ENCODE results near the gene GLIPR2.
A peak's percentile ranks its signal among the peaks of the same experiment; 100 is the strongest.

Gene GLIPR2

DNA sequence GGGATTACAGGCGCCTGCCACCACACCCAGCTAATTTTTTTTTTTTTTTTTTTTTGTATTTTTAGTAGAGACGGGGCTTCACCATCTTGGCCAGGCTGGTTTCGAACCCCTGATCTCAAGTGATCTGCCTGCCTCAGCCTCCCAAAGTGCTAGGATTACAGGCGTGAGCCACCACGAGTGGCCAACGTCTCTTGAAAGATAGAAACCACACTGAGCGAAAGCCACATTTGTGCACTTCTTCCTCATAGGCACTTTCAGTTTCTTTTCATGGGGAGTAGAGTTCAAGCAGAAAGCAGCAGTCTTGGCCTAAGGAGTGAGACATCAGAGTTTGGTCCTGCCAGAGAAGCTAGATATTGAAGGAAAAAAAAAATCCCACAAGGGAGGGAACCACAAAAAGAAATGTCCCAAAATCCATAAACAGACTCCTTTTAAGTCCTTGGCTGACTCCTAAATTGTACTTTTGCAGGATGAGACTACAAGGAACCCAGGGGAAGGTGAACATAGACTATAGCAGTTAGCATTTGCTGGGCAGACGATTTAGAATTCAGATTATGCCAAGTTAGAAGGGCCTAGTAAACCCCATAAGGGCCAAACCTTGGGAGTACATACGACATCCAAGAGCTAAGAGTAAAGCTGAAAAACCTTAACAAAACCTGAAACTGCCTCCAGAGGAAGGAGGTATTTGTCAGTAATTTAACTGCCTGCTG, 43.9 kb upstream of the GLIPR2 start:
- Histone ChIP-seq H3K27me3 (replicated peaks; ENCODE audit: control insufficient read depth, insufficient read depth, low read length) (no peaks in the 10 kb centered on the region), H3K4me3 (replicated peaks; ENCODE audit: low read depth, low read length) (no peak overlapping the region), H3K36me3 (ENCODE audit: control insufficient read depth, insufficient read depth, low read length) (no peaks in the 10 kb centered on the region)
- TF ChIP-seq, protein P1, sequence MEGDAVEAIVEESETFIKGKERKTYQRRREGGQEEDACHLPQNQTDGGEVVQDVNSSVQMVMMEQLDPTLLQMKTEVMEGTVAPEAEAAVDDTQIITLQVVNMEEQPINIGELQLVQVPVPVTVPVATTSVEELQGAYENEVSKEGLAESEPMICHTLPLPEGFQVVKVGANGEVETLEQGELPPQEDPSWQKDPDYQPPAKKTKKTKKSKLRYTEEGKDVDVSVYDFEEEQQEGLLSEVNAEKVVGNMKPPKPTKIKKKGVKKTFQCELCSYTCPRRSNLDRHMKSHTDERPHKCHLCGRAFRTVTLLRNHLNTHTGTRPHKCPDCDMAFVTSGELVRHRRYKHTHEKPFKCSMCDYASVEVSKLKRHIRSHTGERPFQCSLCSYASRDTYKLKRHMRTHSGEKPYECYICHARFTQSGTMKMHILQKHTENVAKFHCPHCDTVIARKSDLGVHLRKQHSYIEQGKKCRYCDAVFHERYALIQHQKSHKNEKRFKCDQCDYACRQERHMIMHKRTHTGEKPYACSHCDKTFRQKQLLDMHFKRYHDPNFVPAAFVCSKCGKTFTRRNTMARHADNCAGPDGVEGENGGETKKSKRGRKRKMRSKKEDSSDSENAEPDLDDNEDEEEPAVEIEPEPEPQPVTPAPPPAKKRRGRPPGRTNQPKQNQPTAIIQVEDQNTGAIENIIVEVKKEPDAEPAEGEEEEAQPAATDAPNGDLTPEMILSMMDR (IDR thresholded peaks at IDR 0.05; ENCODE audit: insufficient read depth, low read length, poor library complexity, severe bottlenecking), result no peak
- peak; percentile 59 for DNase-seq (ENCODE audit: extremely low read depth, insufficient read length)

DNA sequence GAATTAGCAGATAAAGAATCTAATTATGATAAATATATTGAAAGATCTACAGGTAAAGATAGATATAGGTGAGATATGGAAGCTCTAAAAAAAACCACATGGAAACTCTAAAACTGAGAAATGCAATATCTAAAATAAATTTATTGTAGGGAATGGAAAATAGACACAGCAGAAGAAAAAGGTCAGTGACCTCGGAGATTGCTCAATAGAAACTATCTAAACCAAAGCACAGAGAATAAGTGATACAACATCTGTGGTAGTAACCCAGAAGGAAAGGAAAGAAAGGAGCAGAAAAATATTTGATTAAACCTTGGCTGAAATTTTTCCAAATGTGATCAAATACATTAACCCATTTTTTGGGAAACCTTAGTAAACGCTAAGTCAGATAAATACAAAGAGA, 43.1 kb upstream of the GLIPR2 start:
- no peak for DNase-seq (ENCODE audit: extremely low read depth, insufficient read length)
- no peak overlapping the region for H3K4me3 ChIP-seq (replicated peaks; ENCODE audit: low read depth, low read length)
- TF ChIP-seq, protein P1 (IDR thresholded peaks at IDR 0.05; ENCODE audit: insufficient read depth, low read length, poor library complexity, severe bottlenecking), result no peak
- H3K27me3 ChIP-seq (replicated peaks; ENCODE audit: control insufficient read depth, insufficient read depth, low read length), result no peaks in the 10 kb centered on the region
- no peaks in the 10 kb centered on the region for H3K36me3 ChIP-seq (ENCODE audit: control insufficient read depth, insufficient read depth, low read length)

DNA sequence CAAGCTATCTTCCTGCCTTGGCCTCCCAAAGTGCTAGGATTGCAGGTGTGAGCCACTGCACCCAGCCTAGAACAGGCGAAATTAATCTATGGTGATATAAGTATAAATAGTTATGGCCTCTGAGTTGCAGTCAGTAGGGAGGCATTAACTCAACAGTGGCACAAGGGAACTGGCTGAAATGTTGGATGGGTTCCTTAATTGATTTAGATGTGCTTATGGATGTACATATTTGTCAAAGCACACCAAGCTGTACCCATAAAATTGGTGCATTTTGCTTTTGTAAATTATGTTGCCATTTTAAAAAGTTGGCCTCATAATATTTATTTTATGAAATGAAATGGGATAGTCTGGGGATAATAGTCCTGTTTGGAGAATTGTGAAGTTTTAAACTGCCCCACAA, 36.8 kb upstream of the GLIPR2 start:
- no peaks in the 10 kb centered on the region for H3K27me3 ChIP-seq (replicated peaks; ENCODE audit: control insufficient read depth, insufficient read depth, low read length)
- TF ChIP-seq, protein P1 (IDR thresholded peaks at IDR 0.05; ENCODE audit: insufficient read depth, low read length, poor library complexity, severe bottlenecking), result no peak

DNA sequence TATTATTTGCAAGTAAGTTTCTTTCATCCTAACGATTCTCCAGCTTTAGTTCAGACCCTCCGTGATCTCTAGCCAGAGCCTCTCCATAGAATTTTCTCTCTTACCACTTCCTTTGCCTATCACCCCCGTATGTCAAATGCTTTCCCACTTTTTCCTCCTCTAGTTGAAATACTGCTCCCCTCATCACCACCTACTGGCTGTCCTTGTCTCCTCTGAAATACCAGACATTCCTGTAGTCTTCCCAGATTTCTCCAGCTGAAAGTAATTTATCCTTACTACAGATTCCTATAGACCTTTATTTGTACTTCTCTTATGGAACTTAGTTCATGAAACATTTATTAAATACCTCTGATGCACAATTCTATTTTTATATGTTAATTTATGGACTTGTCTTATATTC, 36.0 kb upstream of the GLIPR2 start:
- TF ChIP-seq, protein P1 (IDR thresholded peaks at IDR 0.05; ENCODE audit: insufficient read depth, low read length, poor library complexity, severe bottlenecking), result no peak
- no peak for DNase-seq (ENCODE audit: extremely low read depth, insufficient read length)
- Histone ChIP-seq H3K36me3 (ENCODE audit: control insufficient read depth, insufficient read depth, low read length) (no peaks in the 10 kb centered on the region), H3K27me3 (replicated peaks; ENCODE audit: control insufficient read depth, insufficient read depth, low read length) (no peaks in the 10 kb centered on the region), H3K4me3 (replicated peaks; ENCODE audit: low read depth, low read length) (no peak overlapping the region)

More for the DNA sequence above, 36.8 kb upstream of the GLIPR2 start:
- DNase-seq (ENCODE audit: extremely low read depth, insufficient read length), result no peak
- Histone ChIP-seq H3K36me3 (ENCODE audit: control insufficient read depth, insufficient read depth, low read length) (no peaks in the 10 kb centered on the region), H3K4me3 (replicated peaks; ENCODE audit: low read depth, low read length) (no peak overlapping the region)

DNA sequence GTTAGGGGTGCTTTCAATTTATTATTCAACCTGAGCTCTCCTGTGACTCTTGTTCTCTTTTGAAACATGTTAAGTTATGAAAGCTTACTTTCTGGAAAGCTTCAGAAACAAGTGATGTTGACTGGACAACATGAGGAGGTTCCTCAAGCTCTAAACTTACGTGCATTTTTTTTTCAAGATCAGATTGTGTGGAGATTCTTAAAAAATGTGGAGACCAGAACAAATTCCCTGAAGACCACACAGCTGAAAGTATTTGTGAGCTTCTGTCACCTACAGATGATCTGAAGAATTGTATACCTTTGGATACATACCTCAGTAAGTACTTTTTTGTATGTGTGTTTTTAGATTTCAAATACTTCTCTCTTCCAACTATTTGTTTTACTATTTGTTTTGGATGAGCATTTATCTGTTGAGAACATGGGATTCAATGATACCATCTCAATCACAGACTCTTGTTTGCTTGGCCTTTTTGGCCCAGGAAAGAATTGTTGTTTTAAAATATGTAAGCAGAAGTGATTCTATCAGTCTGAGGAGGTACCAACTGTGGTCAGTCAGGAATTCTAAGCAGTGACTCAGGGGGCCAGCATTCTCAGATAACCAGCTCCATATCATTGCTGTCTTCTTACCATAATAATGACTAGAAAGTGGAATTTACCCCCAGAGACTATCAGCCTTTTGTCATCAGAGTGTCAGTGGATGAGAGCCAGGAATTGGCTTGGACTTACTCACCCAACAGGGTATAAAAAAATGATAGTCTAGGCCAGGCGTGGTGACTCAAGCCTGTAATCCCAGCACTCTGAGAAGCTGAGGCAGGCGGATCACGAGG, 34.4 kb upstream of the GLIPR2 start:
- DNase-seq (ENCODE audit: extremely low read depth, insufficient read length), result no peak

More for the DNA sequence above, 34.4 kb upstream of the GLIPR2 start:
- no peaks in the 10 kb centered on the region for H3K36me3 ChIP-seq (ENCODE audit: control insufficient read depth, insufficient read depth, low read length)
- H3K27me3 ChIP-seq (replicated peaks; ENCODE audit: control insufficient read depth, insufficient read depth, low read length), result no peaks in the 10 kb centered on the region
- no peak overlapping the region for H3K4me3 ChIP-seq (replicated peaks; ENCODE audit: low read depth, low read length)
- TF ChIP-seq, protein P1 (IDR thresholded peaks at IDR 0.05; ENCODE audit: insufficient read depth, low read length, poor library complexity, severe bottlenecking), result no peak

All from GM06990 (cell line).